CD4-positive, alpha-beta T cell treated with Interferon alpha-2 for 1 hour (primary cell): ENCODE results near the gene RND1.

Experiments used
- DNase-seq, 2 donors: peaks; one replicate each; pipeline ENCODE4 v3.0.0-alpha.2; 2020 to 2022

RND1 gene

DNA sequence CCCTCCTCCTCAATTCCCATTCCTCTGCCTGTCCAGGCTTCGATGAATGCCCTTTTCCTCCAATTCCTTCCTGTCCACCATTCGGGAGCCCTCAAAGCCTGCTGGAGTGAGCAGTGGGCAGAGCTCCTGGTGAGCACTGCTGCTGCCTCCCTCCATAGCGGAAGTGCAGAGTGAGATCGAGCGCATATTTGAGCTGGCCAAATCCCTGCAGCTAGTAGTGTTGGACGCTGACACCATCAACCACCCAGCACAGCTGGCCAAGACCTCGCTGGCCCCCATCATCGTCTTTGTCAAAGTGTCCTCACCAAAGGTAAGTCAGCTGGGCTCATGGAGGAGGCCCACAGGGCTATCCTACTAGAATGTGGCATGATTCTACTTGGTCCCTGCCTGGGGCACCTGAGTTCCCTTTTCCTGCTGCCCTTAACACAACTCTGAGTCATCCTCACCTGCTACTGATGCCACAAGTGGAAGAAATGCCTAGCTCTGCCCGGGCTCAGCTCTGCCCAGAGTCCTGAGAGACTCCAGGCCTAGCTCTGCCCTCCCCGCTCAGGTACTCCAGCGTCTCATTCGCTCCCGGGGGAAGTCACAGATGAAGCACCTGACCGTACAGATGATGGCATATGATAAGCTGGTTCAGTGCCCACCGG lies 39.3 kb downstream of the RND1 start:
- no peak for DNase-seq

DNA sequence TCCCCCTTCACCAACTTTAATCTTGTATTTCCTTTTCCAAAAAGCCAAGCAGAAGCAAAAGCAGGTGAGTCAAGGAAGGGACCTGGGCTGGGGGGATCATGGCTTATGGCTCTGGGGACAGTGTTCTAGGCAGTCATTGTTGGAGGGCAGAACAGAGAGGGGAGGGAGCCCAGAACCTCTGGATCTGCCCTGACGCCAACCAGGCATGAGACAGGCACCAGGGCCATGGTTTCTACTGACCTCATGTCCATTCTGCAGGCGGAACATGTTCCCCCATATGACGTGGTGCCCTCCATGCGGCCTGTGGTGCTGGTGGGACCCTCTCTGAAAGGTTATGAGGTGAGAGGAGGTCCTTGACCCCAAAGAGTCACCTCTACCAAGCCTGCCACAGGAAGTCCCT lies 40.8 kb downstream of the RND1 start:
- DNase-seq = no peak

DNA sequence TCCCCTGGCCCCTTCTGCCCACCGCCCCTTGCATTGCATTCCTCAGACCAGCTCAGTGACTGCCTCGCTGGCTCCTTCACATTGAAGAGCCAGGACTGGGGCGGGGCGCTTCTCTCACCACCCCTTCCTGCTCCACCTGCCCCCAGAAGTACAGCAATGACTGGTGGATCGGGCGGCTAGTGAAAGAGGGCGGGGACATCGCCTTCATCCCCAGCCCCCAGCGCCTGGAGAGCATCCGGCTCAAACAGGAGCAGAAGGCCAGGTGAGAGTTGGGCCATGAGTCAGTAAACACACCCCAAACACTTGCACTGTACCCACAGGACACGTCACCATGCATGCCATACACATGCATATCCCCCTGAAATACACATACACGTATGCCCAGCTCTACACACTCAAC lies 41.6 kb downstream of the RND1 start:
- peak in 1 of 2 donors; percentile 31 for DNase-seq

DNA sequence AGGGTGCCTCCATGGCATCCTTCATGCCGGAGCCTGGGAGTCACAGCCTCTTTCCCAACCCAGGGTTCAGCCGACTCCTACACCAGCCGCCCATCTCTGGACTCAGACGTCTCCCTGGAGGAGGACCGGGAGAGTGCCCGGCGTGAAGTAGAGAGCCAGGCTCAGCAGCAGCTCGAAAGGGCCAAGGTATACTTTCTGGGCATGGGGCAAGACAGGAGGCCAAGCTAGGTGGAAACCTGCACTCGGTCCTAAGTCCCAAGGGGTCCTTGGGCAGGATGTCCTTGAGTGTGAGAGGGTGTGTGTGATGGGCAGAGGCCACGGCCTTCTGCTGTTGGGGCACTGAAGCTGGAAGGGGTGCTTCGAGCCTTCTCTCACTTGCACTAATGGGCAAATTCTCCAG lies 42.4 kb downstream of the RND1 start:
- DNase-seq = no peak

DNA sequence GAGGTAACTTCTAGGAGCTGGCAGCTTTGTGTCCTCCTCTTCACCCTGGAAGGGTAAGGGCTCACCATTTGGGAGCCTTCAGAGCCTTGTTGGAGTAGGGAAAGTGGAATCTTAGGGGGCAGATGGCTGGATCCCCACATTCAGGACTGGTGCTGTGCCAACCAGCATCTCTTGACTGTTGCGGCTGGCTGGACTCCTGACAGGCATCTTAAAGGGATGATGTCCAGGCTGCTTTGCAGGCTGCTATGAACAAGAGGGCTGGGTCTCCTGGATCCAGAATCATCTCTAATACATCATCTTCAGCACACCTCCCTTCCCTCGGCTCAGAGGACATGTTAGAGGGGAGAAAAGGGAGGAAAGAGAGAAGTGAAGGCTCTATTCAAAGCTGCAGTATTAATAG lies 43.0 kb downstream of the RND1 start:
- DNase-seq = no peak

DNA sequence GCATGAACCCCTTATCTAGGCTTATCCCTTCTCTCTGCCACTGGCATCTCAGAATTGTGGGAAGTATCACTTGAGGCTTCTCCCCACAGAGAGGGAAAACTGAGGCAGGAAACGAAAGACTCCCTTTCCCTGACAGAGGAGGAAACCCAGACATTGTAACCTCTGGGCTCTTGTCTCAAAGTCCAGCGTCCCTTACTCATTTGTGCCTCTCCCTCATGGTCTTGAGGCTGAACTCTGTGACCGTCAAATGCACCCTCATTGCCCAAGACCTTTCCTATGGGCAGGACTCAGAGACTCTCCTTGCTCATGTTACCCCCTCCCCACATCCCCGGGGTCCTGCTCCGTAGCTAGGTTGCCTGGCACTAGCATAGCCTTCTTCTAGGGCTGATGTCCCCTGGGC lies 43.5 kb downstream of the RND1 start:
- DNase-seq = no peak

DNA sequence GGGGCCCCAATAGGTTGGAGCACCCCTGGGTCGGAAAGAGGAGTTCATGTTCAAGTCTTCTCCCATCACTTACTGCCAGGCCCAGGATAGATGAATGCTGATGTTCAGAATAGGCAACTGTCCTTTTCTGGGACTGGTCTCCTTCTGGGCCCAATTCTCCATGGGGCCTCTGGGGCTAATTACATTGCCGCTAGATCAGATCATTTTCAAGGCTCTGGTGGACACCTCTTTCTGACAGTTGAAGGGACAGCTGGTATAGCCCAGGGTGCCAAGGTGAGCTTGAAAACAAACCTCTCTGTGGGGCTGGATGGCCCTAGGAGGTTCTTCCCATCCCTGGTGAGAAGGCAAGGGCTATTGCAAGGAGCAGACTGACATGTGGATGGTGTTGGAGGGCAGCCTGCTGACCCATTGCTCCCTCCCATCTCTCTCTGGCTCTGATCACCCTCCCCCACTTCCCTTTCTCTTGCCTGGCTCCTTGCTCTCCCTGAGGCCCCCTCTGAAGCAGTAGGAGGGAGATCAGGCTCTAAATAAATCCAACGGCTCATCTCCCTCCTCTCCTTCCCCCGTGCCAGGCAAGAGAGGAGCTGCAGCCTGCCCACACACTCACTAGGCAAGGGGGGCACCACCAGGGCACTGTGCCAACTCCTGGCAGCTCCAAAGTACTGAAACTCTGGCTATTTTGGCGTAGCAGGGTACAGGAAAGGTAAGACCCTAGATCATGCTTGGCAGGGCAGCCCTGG lies 45.5 kb downstream of the RND1 start:
- no peak for DNase-seq

DNA sequence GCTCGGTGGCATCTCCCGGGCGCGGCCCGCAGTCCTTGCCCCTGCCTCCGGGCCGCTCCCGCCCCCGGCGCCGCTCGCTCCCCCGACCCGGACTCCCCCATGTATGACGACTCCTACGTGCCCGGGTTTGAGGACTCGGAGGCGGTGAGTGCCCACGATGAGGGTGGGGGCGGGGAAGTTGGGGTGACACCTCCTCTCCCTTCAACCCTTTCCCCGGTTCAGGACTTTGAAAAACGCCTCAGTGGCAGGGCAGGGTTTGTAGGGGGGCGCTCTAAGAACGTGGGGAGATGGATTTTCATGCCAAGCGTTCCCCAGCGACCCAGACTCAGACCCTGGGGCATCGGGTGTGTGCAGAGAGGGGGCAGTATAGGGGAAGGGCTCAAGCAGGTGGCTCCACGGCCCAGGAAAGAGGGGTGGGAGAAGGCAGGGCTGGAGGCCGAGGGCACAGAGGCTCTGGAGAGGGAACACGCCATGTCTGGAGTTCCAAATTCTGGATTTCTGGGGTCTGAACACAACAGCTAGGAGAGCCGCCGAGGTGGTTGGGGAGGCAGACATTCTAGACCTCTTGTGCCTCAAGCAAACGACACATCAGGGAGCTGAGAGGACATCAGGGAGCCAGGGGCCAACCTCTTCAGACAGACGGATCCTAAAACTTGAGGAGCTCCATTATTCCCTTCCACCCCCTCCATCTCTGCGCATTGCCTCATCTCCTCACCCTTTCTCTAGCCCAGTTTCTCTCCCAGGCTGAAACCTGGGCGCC lies 46.7 kb downstream of the RND1 start:
- peak in 1 of 2 donors; percentile 44 for DNase-seq

DNA sequence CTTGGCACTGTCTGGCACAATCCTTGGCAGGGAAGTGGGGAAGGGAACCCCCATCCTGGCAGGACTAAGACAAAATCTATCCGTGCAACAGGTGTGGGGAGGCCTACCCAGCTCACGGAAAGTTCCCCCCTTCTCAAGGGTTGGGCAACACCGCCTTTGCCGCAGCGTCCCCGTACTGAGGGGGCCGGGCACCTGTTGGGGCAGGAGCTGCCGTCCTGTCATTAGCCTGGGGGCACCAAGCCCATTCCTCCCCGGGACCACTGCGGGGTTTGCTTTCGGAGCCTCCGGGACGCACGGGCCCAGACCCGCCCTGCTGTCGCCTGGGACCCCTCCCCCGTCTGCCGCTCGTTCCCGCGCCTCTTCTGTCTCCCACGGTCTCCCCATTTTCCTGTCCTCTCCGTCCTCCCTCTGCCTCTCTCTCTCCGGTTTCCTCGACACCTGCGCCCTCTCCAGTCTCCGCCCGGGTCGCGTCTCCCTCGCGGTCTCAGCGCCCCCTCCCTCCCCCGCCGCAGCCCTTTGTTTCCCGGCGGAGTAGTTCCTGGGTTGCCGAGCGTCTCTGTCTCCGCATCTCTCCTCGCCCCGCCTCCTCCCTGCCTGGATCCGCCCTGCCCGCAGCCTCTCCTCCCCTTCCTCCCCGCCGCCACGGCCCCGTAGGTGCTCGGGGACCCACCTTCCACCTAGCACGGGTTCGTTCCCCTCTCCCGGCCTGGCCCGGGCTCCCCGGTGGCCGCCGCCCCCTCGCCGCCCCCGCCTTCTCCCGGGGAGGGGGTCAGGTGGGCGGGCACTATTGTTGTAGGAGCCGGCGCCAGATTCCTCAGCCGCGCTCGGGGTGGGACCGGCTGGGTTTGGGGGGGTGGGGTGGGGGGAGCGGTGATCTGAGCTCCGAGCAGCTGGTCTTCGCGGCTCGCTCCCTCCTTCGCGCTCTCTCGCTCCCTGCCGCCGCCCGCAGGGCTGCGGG lies 47.5 kb downstream of the RND1 start, which contains the start of gene CACNB3:
Gene CACNB3 (plus strand): TSS at position 624 of the 958 bp plus-strand sequence. CDS start 434 bp downstream, outside the sequence.
- peak; percentile 67 to 85 for DNase-seq

DNA sequence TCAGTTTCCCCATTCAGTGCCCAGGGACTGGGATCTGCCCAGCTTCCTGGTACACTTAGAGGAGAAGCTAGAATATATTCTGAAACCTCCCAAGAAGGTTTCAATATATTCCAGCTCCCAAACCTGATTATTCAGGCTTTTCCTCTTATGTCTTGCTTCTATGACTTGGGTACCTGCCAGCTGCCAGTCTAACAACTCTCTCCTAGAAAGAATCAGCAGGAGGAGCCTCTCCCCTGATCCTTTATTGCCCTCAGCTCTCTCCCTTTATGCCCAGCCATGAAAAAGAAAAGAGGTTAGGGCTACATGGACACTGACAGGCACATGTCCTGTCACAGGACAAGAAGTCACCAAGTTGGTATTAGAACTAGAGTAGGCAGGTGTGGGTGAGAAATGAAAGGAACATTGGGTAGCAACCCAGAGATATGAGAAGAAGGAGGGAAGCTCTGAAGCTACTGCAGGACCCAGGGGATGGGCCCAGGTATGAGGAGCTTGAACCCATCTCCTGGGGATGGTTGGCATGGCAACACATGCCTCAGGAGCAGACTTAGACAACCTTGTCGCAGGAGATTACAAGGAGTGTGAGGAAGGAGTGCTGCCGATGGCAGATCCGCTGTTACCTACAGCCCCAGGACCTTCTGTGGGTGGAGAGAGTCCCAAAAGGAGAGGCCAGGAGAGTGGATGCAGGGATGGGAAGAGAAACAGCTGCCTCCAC lies 49.4 kb downstream of the RND1 start:
- DNase-seq = no peak

DNA sequence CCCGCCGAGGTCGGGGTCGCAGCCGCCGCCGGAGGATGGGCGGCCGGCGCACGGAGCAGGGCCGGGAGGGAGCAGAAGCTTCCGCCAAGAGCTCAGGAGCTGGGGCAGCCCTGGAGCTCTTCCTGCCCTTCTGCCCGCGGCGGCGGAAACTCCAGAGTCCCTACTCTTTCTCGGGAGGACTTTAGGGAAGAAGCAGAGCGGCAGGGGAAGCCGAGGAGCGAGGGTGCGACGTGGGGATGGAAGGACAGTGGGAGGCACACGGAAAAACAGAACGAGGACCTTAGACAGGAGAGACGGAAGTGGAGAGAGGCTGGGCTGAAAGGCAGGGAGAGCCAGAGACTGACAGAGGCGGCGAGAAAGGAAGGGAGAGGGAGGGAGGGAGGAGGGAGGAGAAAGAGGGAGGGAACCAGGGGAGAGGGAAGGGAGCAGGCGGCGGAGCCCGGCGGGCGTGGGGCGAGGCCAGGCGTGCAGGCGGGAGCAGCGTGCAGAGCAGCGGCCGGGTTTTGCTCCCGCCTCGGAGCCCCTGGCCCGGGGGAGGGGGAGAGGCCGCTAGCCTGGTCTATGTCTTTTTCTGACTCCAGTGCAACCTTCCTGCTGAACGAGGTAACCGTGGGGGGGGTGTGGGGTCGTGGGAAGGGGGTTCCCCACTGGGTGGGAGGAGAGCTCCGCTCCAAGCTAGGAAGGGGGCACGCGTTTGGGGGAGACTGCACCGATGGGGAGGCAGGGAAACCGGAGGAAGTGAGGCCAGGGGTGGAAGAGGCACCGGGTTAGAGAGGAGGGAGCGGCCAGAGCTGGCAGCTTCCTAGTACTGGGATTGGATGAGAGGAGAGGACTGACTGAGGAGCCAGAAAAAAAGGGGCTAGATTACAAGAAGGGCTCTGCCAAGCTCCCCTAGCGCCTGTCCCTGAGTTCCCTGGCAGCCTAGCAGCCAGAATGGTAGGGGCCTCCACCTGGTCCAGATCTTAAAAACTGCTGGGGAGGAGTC lies 50.3 kb downstream of the RND1 start:
- DNase-seq = peak in 1 of 2 donors; percentile 36

DNA sequence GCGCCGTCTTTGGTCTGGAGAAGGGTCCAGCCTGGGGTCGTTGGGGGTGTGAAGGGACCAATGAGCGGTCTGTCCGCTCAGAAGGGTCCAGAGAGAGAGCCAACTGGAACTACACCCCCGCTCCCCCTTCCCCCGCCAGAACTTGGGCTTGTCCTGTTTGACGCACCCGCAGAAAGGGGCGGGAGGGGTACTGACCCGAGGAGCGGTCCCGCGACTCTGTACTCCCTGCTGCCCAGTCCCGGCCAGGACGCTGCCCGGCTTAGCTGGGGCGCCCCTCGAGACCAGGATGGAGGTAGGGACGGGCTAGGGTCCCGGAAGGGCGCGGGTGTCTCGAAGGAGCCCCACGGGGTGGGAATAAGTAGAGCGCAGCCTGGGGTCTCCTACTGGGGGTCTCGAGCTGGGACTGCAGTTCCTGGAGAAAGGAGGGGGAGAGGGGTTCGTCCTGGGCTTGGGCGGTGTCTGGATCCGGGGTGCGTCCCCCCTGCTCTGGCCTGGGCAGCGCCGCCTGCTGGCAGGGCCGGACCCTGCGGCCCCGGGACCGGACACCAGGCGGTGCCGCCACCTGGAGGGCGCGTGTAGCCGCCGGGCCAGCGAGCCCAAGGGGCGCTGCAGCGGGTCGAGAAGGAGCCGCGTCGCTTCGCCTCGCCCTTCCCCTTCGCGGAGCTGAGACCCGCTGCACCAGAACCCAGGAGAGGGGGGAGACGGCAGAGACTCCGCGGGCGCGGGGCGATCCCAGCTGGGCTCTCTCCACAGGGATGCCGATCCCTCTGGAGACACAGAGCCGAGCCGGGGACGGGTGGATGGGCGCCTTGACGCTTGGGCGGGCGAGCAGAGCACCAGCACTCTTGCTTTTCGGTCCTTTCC lies 51.2 kb downstream of the RND1 start:
- peak; percentile 74 to 83 for DNase-seq

DNA sequence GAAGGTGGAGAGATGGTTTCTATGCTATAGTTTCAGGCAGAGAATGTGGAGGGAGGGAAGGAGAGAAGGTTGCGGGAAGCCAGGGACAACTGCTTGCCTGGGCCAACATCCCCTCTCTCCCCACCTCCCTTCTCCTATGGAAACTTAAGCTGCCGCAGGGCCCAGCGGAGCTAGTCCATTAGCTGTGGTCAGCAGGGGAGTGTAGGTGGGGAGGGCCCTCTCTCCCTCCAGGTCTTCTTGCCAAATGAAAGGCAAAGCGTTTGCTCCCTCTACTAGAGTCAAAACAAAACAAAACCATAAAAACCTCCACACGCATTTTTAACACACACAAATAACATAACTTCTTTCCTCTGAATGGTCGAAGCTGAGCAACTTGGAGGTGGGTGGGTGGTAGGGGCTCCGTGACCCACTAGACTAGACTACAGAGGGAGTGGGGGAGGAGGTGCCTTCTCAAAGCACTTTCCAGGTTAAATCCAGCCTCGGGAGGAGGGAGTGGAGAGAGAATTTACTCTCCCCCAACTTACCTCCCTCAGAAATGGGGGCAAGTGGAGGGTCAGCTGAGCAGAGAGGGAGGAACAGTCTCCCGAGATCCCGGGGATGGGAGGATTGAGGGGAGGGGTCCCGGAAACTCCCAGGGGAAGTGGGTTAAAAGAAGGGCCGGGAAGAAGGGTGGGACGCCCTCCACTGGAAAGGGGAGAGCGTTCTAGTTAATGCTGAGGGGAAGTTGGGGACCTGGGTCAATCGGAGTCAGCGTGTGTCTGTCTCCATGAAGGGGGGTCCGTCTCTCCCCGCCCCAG lies 52.0 kb downstream of the RND1 start:
- DNase-seq = no peak

DNA sequence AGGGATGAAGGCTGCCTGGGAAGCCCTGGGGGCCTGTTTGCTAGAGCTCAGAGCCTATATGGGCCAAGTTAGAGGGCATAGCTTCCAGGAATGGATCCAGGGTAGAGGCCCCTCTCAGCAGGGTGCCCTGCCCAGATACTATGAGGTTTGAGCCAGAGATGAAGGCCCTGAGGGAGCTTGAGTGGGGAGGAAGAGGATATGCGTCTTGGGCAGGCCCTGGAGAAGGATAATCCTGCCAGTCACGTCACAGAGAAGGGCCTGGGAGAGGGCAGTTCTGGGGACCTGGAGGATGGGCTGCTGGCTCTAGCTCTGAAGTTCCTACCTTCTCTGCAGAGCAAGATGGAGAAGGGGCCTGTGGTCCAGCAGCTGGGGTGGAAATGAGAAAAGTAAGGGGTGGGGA lies 53.3 kb downstream of the RND1 start:
- DNase-seq = no peak

DNA sequence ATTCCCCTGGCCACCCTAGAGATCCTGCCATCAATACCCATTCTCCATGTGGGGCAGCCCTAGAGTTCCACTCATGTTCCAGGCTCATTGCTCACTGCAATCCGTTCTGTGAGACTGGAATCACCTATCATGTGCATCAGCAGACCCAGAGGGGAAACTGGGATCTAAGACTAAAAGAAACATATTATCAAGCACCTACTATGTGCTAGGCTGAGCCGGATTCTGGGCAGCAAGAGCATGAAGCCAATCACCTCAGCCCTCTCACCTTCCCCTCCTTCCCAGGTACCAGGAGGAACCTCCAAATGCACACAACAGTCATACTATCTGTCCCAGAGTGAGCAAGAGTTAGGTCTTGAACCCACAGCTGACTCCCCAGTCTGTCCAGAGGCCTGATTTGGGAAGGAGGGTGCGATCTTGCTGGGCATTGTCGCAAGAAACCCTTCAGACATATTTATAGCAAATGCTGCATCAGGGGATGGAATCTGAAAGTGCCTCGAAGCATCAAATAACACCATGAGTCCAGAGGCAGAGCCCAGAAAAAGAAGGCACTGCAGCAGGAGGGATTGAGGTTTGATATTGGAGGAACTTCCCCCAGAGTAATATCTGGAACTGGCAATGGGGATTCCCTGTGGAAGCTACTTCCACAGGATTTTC lies 54.1 kb downstream of the RND1 start:
- DNase-seq = no peak

DNA sequence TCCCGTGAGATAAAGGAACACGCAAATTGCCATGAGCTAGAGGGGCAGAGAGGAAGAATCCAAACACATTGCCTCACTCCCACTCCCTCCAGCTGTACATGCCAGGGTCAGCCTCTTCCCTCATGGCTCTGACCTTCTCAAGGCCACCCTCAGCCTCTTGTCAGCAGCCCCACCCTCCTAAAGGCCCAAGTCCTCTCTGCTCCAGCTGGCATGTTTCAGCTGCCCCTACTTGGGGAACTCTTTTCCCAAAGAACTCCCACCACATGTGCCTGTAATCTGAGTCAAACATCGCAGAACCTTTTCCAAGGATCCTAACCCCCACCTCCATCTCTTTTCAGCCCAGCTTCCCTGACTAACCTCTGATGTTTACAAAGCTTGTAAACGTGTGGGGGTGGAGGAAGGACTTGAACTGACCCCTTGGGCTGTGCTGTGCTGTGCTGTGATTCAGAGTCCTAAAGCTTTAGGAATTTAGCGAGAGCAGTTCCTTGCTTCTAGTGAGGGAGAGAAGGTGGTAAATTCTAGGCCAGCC lies 54.7 kb downstream of the RND1 start:
- no peak for DNase-seq

DNA sequence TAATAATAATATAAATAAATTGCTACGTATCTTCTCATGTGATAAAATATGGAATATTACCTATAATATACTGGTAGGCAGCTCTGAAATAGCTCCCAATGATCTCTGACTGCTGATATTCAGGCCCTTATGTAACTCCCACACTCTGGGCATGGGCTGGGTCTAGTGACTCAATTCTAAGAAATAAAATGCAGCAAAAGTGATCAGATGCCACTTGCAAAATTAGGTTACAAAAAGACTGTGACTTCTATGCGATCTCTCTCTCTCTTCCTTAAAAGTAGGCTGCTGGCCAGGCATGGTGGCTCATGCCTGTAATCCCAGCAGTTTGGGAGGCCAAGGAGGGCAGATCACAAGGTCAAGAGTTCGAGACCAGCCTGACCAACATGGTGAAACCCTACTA lies 57.7 kb downstream of the RND1 start:
- no peak for DNase-seq
